IMR-90 (cell line): ENCODE results near the gene PDE11A. TPM values are rescaled to one million over a fixed set of nuclear protein-coding genes. Genes with fewer than 3 reads are reported as not detected.

Source experiments
- ATAC-seq: fragments of 200-7000 bp; cut with Tn5 transposase; 2 replicates; pipeline ENCODE4 v1.9.1; 2020; ENCODE audit warnings: low read depth, mild to moderate bottlenecking, moderate library complexity
- BruUV-seq: library from RNA; stranded (reverse); fragments of 400-500 nt; replicated peaks from 2 replicates; lab custom pipeline; 2021; lab: Mats Ljungman, UMichigan
- CTCF ChIA-PET: fragments of 300-600 bp; formaldehyde crosslinking; extraction: SDS; loops from one replicate; lab custom pipeline; 2021; ENCODE audit warnings: antibody characterized with exemption; lab: Yijun Ruan, JAX
- POLR2A ChIA-PET: fragments of 300-600 bp; sonication (Branson Sonifier 250); formaldehyde crosslinking; loops from one replicate; lab custom pipeline; 2022; ENCODE audit warnings: antibody characterized with exemption; ENCODE audit not compliant: unreplicated experiment; lab: Charles Lee
- DNase-seq: peaks from one replicate; pipeline ENCODE4 v3.0.0; 2013
- H2AFZ ChIP-seq: replicated peaks from 2 replicates; pipeline ENCODE3; 2013; ENCODE audit warnings: low read length, mild to moderate bottlenecking; ENCODE audit not compliant: poor library complexity
- H2AK5ac ChIP-seq: 2 replicates; pipeline ENCODE4 v1.6.1; 2013; ENCODE audit warnings: low read depth, low read length, inconsistent platforms
- H2AK9ac ChIP-seq: replicated peaks from 2 replicates; pipeline ENCODE3; 2013; ENCODE audit warnings: mild to moderate bottlenecking, low read depth, low read length, moderate library complexity; ENCODE audit not compliant: poor library complexity
- H2BK120ac ChIP-seq: 2 replicates; pipeline ENCODE4 v1.6.1; 2013; ENCODE audit warnings: low read depth, low read length, inconsistent platforms
- H2BK15ac ChIP-seq: 3 replicates; pipeline ENCODE4 v1.6.1; 2013; ENCODE audit warnings: low read depth, low read length, inconsistent platforms
- H2BK20ac ChIP-seq: 2 replicates; pipeline ENCODE4 v1.6.1; 2013; ENCODE audit warnings: low read depth, mild to moderate bottlenecking, inconsistent platforms, low read length, moderate library complexity
- H2BK5ac ChIP-seq: 2 replicates; pipeline ENCODE4 v1.6.1; 2013; ENCODE audit warnings: mild to moderate bottlenecking, low read depth, low read length, inconsistent platforms; ENCODE audit not compliant: poor library complexity, severe bottlenecking
- H3K14ac ChIP-seq: replicated peaks from 2 replicates; pipeline ENCODE4 v1.6.1; 2013; ENCODE audit warnings: low read depth, low read length, inconsistent platforms
- H3K18ac ChIP-seq: 2 replicates; pipeline ENCODE4 v1.6.1; 2013; ENCODE audit warnings: low read depth, low read length, control low read depth
- H3K23ac ChIP-seq: 2 replicates; pipeline ENCODE4 v1.6.1; 2013; ENCODE audit warnings: low read depth, low read length, inconsistent platforms
- H3K27ac ChIP-seq: 2 replicates; pipeline ENCODE4 v1.5.1; 2013; ENCODE audit warnings: mild to moderate bottlenecking, control low read depth, low read length; ENCODE audit not compliant: insufficient read depth
- H3K27me3 ChIP-seq: 2 replicates; pipeline ENCODE4 v1.6.1; 2013; ENCODE audit warnings: low read length; ENCODE audit not compliant: control insufficient read depth, insufficient read depth
- H3K36me3 ChIP-seq: 2 replicates; pipeline ENCODE4 v1.6.1; 2013; ENCODE audit warnings: low read length, mixed read lengths; ENCODE audit not compliant: control insufficient read depth, insufficient read depth
- H3K4ac ChIP-seq: 2 replicates; pipeline ENCODE4 v1.6.1; 2013; ENCODE audit warnings: low read depth, low read length, inconsistent platforms
- H3K4me1 ChIP-seq: 2 replicates; pipeline ENCODE4 v1.6.1; 2013; ENCODE audit warnings: low read length, mixed read lengths; ENCODE audit not compliant: control insufficient read depth, insufficient read depth
- H3K4me2 ChIP-seq: 2 replicates; pipeline ENCODE4 v1.6.1; 2013; ENCODE audit warnings: low read depth, mild to moderate bottlenecking, control low read depth, low read length, moderate library complexity
- H3K4me3 ChIP-seq: 2 replicates; pipeline ENCODE4 v1.5.1; 2013; ENCODE audit warnings: low read depth, mild to moderate bottlenecking, control low read depth, low read length, moderate library complexity; ENCODE audit not compliant: insufficient read depth
- H3K56ac ChIP-seq: 2 replicates; pipeline ENCODE4 v1.6.1; 2013; ENCODE audit warnings: low read length, inconsistent platforms; ENCODE audit not compliant: insufficient read depth; ENCODE audit errors: extremely low read depth
- H3K79me1 ChIP-seq, 2 experiments: 2 replicates each; pipeline ENCODE4 v1.6.1; 2013; ENCODE audit warnings: low read length in 2 of 2, inconsistent platforms in 1 of 2, low read depth in 1 of 2
- H3K9ac ChIP-seq: 2 replicates; pipeline ENCODE4 v1.6.1; 2013; ENCODE audit warnings: low read depth, low read length, control low read depth
- H3K9me1 ChIP-seq: 2 replicates; pipeline ENCODE4 v1.6.1; 2013; ENCODE audit warnings: low read length, inconsistent platforms; ENCODE audit not compliant: insufficient read depth
- H3K9me3 ChIP-seq: 2 replicates; pipeline ENCODE4 v1.6.1; 2013; ENCODE audit warnings: low read length; ENCODE audit not compliant: control insufficient read depth, insufficient read depth
- H4K20me1 ChIP-seq: 2 replicates; pipeline ENCODE4 v1.6.1; 2013; ENCODE audit warnings: low read length, inconsistent platforms; ENCODE audit not compliant: insufficient read depth
- H4K5ac ChIP-seq: 2 replicates; pipeline ENCODE4 v1.6.1; 2013; ENCODE audit warnings: mild to moderate bottlenecking, low read depth, low read length, control low read depth
- H4K8ac ChIP-seq, 2 experiments: 2 replicates each; pipeline ENCODE4 v1.6.1; 2013; ENCODE audit warnings: low read depth in 2 of 2, low read length in 2 of 2, control low read depth in 1 of 2, inconsistent platforms in 1 of 2
- H4K91ac ChIP-seq: 2 replicates; pipeline ENCODE4 v1.6.1; 2013; ENCODE audit warnings: low read depth, low read length, inconsistent platforms; ENCODE audit not compliant: insufficient read depth
- BHLHE40 ChIP-seq: fragments of 150-350 bp; IDR thresholded peaks from 2 replicates; pipeline ENCODE4 v1.6.1; 2016; ENCODE audit warnings: mild to moderate bottlenecking, low read depth, low read length
- CHD1 ChIP-seq: IDR thresholded peaks from 2 replicates; pipeline ENCODE4 v1.6.1; 2012; ENCODE audit warnings: low read depth, low read length, improper control_type of control experiment
- CTCF ChIP-seq: conservative IDR thresholded peaks from 2 replicates; pipeline ENCODE4 v1.5.1; 2012; ENCODE audit warnings: mild to moderate bottlenecking, low read depth, low read length, improper control_type of control experiment
- MXI1 ChIP-seq: IDR thresholded peaks from 2 replicates; pipeline ENCODE4 v1.6.1; 2012; ENCODE audit warnings: low read depth, mild to moderate bottlenecking, low read length, moderate library complexity, borderline replicate concordance
- RAD21 ChIP-seq: IDR thresholded peaks from 2 replicates; pipeline ENCODE4 v1.6.1; 2012; ENCODE audit warnings: low read length, improper control_type of control experiment
- RCOR1 ChIP-seq: IDR thresholded peaks from 2 replicates; pipeline ENCODE4 v1.6.1; 2012; ENCODE audit warnings: mild to moderate bottlenecking, low read length, improper control_type of control experiment; ENCODE audit not compliant: insufficient replicate concordance
- RFX5 ChIP-seq: IDR thresholded peaks from 2 replicates; pipeline ENCODE4 v1.8.0; 2012; ENCODE audit warnings: low read depth, mild to moderate bottlenecking, low read length, moderate library complexity
- WGBS, 2 experiments: methylation state at CpG; one replicate each; pipeline versions ENCODE4 v1.1.5 to v1.1.7; 2013; ENCODE audit warnings: missing lambda C conversion rate in 2 of 2; ENCODE audit not compliant: insufficient read length in 1 of 2; ENCODE audit errors: extremely low coverage in 2 of 2; 5-methylcytosine and 5-hydroxymethylcytosine counted together
- dilution Hi-C: fragments of 300-500 bp; cut with HindIII; formaldehyde crosslinking; loops from one replicate; pipeline ENCODE4 v1.14.3; 2018; ENCODE audit warnings: low sequenced_read_pairs; ENCODE audit not compliant: unreplicated experiment
- in situ Hi-C: fragments of 300-500 bp; cut with MboI; formaldehyde crosslinking; loops from 3 replicates; pipeline ENCODE4 v1.14.3; 2019; ENCODE audit warnings: low sequenced_read_pairs, inconsistent platforms, mixed read lengths
- intact Hi-C: fragments of 100-400 bp; cut with micrococcal nuclease; formaldehyde crosslinking; loops from 2 replicates; pipeline ENCODE4 v1.10.0; 2022
- polyA plus RNA-seq, 3 experiments: library from polyadenylated mRNA; depleted of rRNA; stranded (reverse); fragments of >200 nt; gene quantifications; 2 replicates each; pipeline ENCODE4 v1.2.3, GENCODE V29; 2012; ENCODE audit warnings: low replicate concordance in 1 of 3
- total RNA-seq: library from RNA; depleted of rRNA; stranded (reverse); fragments of >200 nt; gene quantifications from 2 replicates; pipeline ENCODE4 v1.2.3, GENCODE V29; 2012

Gene PDE11A
- total and polyA plus RNA-seq, 2 of the 4 experiments (the other 2 are of a cell fraction), result 0.21 to 0.72 TPM

GRCh38 chr2:177828557-177828956 lies 244.0 kb downstream of the PDE11A start:
- CTCF ChIA-PET, result no interaction called here
- 40% methylated on average over 1 of the region's 1 CpG; no CpG with 5 or more reads in 1 of the 2 experiments for WGBS, 2 experiments

More at GRCh38 chr2:177828557-177828956, 244.0 kb downstream of the PDE11A start:
- Histone ChIP-seq H4K8ac (no peak overlapping the region), H3K14ac (no peak overlapping the region), H2BK15ac (no peak overlapping the region), H3K9me3 (no peaks in the 10 kb centered on the region), H4K20me1 (no peaks in the 10 kb centered on the region), H2BK5ac (no peak overlapping the region), H2AK5ac (no peak overlapping the region), H3K79me1 (no peaks in the 10 kb centered on the region), H3K36me3 (no peaks in the 10 kb centered on the region), H3K18ac (no peak overlapping the region), H3K4me1 (no peaks in the 10 kb centered on the region), H3K4me2 (no peak overlapping the region), H3K56ac (no peak overlapping the region), H2AK9ac (no peak overlapping the region), H2BK120ac (no peak overlapping the region), H3K4me3 (no peak overlapping the region), H2BK20ac (no peak overlapping the region), H3K27ac (no peak overlapping the region), H3K9ac (no peak overlapping the region), H3K27me3 (no peaks in the 10 kb centered on the region; the same call in 1 of the 2 replicates), H4K91ac (no peak overlapping the region), H2AFZ (no peak overlapping the region), H4K5ac (no peak overlapping the region), H3K23ac (no peak overlapping the region), H3K4ac (no peak overlapping the region), H3K9me1 (no peaks in the 10 kb centered on the region)
- BruUV-seq, result no TSS peak
- POLR2A ChIA-PET, result no interaction called here
- dilution Hi-C loops (no loop called here), in situ Hi-C loops (no loop called here), intact Hi-C loops (no loop called here)
- no peak for ATAC-seq
- DNase-seq, result no peak
- no peak for TF ChIP-seq RAD21
- TF ChIP-seq RCOR1, result no peak
- no peak for TF ChIP-seq CTCF
- no peak for TF ChIP-seq CHD1
- no peak for TF ChIP-seq RFX5
- TF ChIP-seq MXI1, result no peak
- no peak for TF ChIP-seq BHLHE40
